Muscle of leg (tissue), 16 donors: ENCODE results near the gene WRAP53. TPM values are rescaled to one million over a fixed set of nuclear protein-coding genes. Genes with fewer than 3 reads are reported as not detected.
A peak's percentile ranks its signal among the peaks of the same experiment; 100 is the strongest.
"Not testable (repeated sequence)": the region's sequence is repeated elsewhere in the genome, so short reads cannot be mapped to it uniquely, and the experiment has no call there.

Experiments used
- DNase-seq: peaks from one replicate; pipeline ENCODE4 v3.0.0; 2013
- H3K27ac ChIP-seq: one replicate; pipeline ENCODE4 v1.5.1; 2013; ENCODE audit warnings: mild to moderate bottlenecking, low read length, control low read depth
- H3K27me3 ChIP-seq: one replicate; pipeline ENCODE4 v1.6.1; 2013; ENCODE audit warnings: low read length; ENCODE audit not compliant: control insufficient read depth, insufficient read depth
- H3K36me3 ChIP-seq: one replicate; pipeline ENCODE4 v1.6.1; 2013; ENCODE audit warnings: low read length; ENCODE audit not compliant: control insufficient read depth, insufficient read depth
- H3K4me1 ChIP-seq: one replicate; pipeline ENCODE4 v1.6.1; 2013; ENCODE audit warnings: low read length; ENCODE audit not compliant: control insufficient read depth, insufficient read depth
- H3K4me3 ChIP-seq: one replicate; pipeline ENCODE4 v1.5.1; 2013; ENCODE audit warnings: low read length, control low read depth
- H3K9me3 ChIP-seq: replicated peaks from 2 replicates; pipeline ENCODE4 v1.6.1; 2013; ENCODE audit warnings: low read depth, low read length; ENCODE audit not compliant: control insufficient read depth
- WGBS: methylation state at CpG from one replicate; pipeline ENCODE4 v1.1.5; 2013; ENCODE audit warnings: missing lambda C conversion rate; ENCODE audit not compliant: insufficient coverage; 5-methylcytosine and 5-hydroxymethylcytosine counted together
- long read RNA-seq, 11 donors: transcript quantifications; one replicate each; lab custom pipeline, GENCODE V29; 2026
- polyA plus RNA-seq, 8 donors: library from polyadenylated mRNA; unstranded; fragments of 120-200 nt; gene quantifications; one replicate each; pipeline versions ENCODE4 v1.2.1 to v1.2.3, GENCODE V29; 2013; ENCODE audit warnings: inconsistent platforms in 1 of 8, low replicate concordance in 1 of 8; ENCODE audit not compliant: insufficient read length in 8 of 8, insufficient read depth in 1 of 8
- total RNA-seq: library from RNA; stranded (reverse); fragments of 120-200 nt; gene quantifications from one replicate; pipeline ENCODE4 v1.2.4, GENCODE V29; 2013

The WRAP53 gene
- 5.9 TPM for total RNA-seq
- 10 to 100 TPM in 1 of 8 donors, 1 to 10 TPM in 7; 7.9 to 10.0 (median 8.3) TPM for polyA plus RNA-seq
- long read RNA-seq, donor 1, result 0 reads
- long read RNA-seq, donor 2, result 0 reads
- long read RNA-seq, donor 3, full-length matches to known transcripts, result 1 of 1 reads
- long read RNA-seq, donor 3, partial matches to known transcripts, result 0 of 1 reads
- long read RNA-seq, donor 3, other reads (novel, unspliced or antisense), result 0 of 1 reads
- long read RNA-seq, donor 4, full-length matches to known transcripts, result 1 of 6 reads
- long read RNA-seq, donor 4, partial matches to known transcripts, result 0 of 6 reads
- long read RNA-seq, donor 4, other reads (novel, unspliced or antisense), result 5 of 6 reads
- long read RNA-seq, donor 5, full-length matches to known transcripts, result 7 of 13 reads
- long read RNA-seq, donor 5, partial matches to known transcripts, result 0 of 13 reads
- long read RNA-seq, donor 5, other reads (novel, unspliced or antisense), result 6 of 13 reads
- long read RNA-seq, donor 6, partial matches to known transcripts, result 0 of 4 reads
- long read RNA-seq, donor 6, other reads (novel, unspliced or antisense), result 0 of 4 reads
- long read RNA-seq, donor 7, full-length matches to known transcripts, result 2 of 2 reads
- long read RNA-seq, donor 7, partial matches to known transcripts, result 0 of 2 reads
- long read RNA-seq, donor 7, other reads (novel, unspliced or antisense), result 0 of 2 reads
- long read RNA-seq, donor 8, full-length matches to known transcripts, result 1 of 1 reads
- long read RNA-seq, donor 8, partial matches to known transcripts, result 0 of 1 reads
- long read RNA-seq, donor 8, other reads (novel, unspliced or antisense), result 0 of 1 reads
- long read RNA-seq, donor 9, partial matches to known transcripts, result 0 of 1 reads
- long read RNA-seq, donor 9, other reads (novel, unspliced or antisense), result 0 of 1 reads
- long read RNA-seq, donor 10, full-length matches to known transcripts, result 4 of 4 reads
- long read RNA-seq, donor 10, partial matches to known transcripts, result 0 of 4 reads
- long read RNA-seq, donor 10, other reads (novel, unspliced or antisense), result 0 of 4 reads
- long read RNA-seq, donor 11, full-length matches to known transcripts, result 3 of 3 reads
- long read RNA-seq, donor 11, partial matches to known transcripts, result 0 of 3 reads
- long read RNA-seq, donor 11, other reads (novel, unspliced or antisense), result 0 of 3 reads

- peak; percentile 100 for DNase-seq
- H3K4me3 ChIP-seq, result peak within 1 kb of the TSS; percentile 83
- peak within 1 kb of the TSS; percentile 98 for H3K27ac ChIP-seq
- peaks cover 17% of the 10 kb centered on the region for H3K4me1 ChIP-seq
- H3K27me3 ChIP-seq, result no peaks in the 10 kb centered on the region
- H3K36me3 ChIP-seq, result peaks cover 5% of the 10 kb centered on the region
- H3K9me3 ChIP-seq, result no peaks in the 10 kb centered on the region
- under 1% methylated on average over 43 of the region's 51 CpGs for WGBS
Measured at GRCh38 chr17:7687908-7688807, at the start of gene WRAP53. TSS of gene WRAP53 (plus strand) at chr17:7688477. CDS start at chr17:7688649, 172 bp downstream.

- no peak overlapping the region for H3K27ac ChIP-seq
- no peaks in the 10 kb centered on the region for H3K9me3 ChIP-seq
- no peak overlapping the region for H3K4me3 ChIP-seq
- 91% methylated on average over 25 of the region's 26 CpGs for WGBS
- H3K36me3 ChIP-seq, result no peaks in the 10 kb centered on the region
- no peak for DNase-seq
- H3K27me3 ChIP-seq, result no peaks in the 10 kb centered on the region
- H3K4me1 ChIP-seq, result no peaks in the 10 kb centered on the region
Measured at GRCh38 chr17:7640783-7641182, 47.5 kb upstream of the WRAP53 start.

GRCh38 chr17:7641635-7642034 lies 46.6 kb upstream of the WRAP53 start:
- H3K4me1 ChIP-seq, H3K9me3 ChIP-seq, H3K4me3 ChIP-seq, H3K27ac ChIP-seq, H3K27me3 ChIP-seq, H3K36me3 ChIP-seq, DNase-seq: not testable (repeated sequence)
- 51% methylated on average over 6 of the region's 7 CpGs for WGBS

- Histone ChIP-seq H3K27me3 (no peaks in the 10 kb centered on the region), H3K4me1 (no peaks in the 10 kb centered on the region), H3K9me3 (no peaks in the 10 kb centered on the region), H3K4me3 (no peak overlapping the region), H3K36me3 (no peaks in the 10 kb centered on the region), H3K27ac (no peak overlapping the region)
- DNase-seq, result no peak
- WGBS, result 100% methylated on average over 2 of the region's 4 CpGs
Measured at GRCh38 chr17:7644775-7645174, 43.5 kb upstream of the WRAP53 start.

GRCh38 chr17:7646457-7646856 lies 41.8 kb upstream of the WRAP53 start:
- 38% methylated on average over 5 of the region's 9 CpGs for WGBS
- Histone ChIP-seq H3K4me3 (no peak overlapping the region), H3K27me3 (peaks cover 13% of the 10 kb centered on the region), H3K27ac (no peak overlapping the region), H3K4me1 (peaks cover 12% of the 10 kb centered on the region), H3K9me3 (no peaks in the 10 kb centered on the region), H3K36me3 (no peaks in the 10 kb centered on the region)
- DNase-seq, result peak; percentile 68

GRCh38 chr17:7647018-7647417 lies 41.3 kb upstream of the WRAP53 start:
- Histone ChIP-seq H3K27me3 (peaks cover 14% of the 10 kb centered on the region), H3K36me3 (no peaks in the 10 kb centered on the region), H3K4me1 (peaks cover 15% of the 10 kb centered on the region), H3K27ac (no peak overlapping the region), H3K9me3 (no peaks in the 10 kb centered on the region), H3K4me3 (no peak overlapping the region)
- DNase-seq, result no peak
- WGBS, result no CpG with 5 or more reads among the region's 4 CpGs

- Histone ChIP-seq H3K4me1 (peaks cover 18% of the 10 kb centered on the region), H3K36me3 (peaks cover 10% of the 10 kb centered on the region), H3K9me3 (no peaks in the 10 kb centered on the region), H3K27ac (peak within 1 kb of the TSS; percentile 65), H3K4me3 (peak within 1 kb of the TSS; percentile 72), H3K27me3 (peaks cover 23% of the 10 kb centered on the region)
- under 1% methylated on average over 24 of the region's 34 CpGs for WGBS
- peak; percentile 87 for DNase-seq
Measured at GRCh38 chr17:7650509-7651096, 37.7 kb upstream of the WRAP53 start, which contains the start of gene ATP1B2. TSS of gene ATP1B2 (plus strand) at chr17:7650926. CDS start at chr17:7651519, 593 bp downstream.

GRCh38 chr17:7651097-7651664 lies 37.1 kb upstream of the WRAP53 start:
- no peaks in the 10 kb centered on the region for H3K9me3 ChIP-seq
- H3K27me3 ChIP-seq, result peaks cover 23% of the 10 kb centered on the region
- WGBS, result under 1% methylated on average over 37 of the region's 45 CpGs
- H3K4me3 ChIP-seq, result peak overlapping the region; percentile 72
- DNase-seq, result no peak
- H3K36me3 ChIP-seq, result peaks cover 14% of the 10 kb centered on the region
- H3K27ac ChIP-seq, result peak overlapping the region; percentile 13
- peaks cover 18% of the 10 kb centered on the region for H3K4me1 ChIP-seq
